SW480 (cell line): ENCODE results near the gene C1QTNF7.
A peak's percentile ranks its signal among the peaks of the same experiment; 100 is the strongest.

ENCODE experiments used
- DNase-seq: peaks from one replicate; pipeline ENCODE4 v3.0.0-alpha.2; 2016; ENCODE audit warnings: low spot score

C1QTNF7 gene

DNA sequence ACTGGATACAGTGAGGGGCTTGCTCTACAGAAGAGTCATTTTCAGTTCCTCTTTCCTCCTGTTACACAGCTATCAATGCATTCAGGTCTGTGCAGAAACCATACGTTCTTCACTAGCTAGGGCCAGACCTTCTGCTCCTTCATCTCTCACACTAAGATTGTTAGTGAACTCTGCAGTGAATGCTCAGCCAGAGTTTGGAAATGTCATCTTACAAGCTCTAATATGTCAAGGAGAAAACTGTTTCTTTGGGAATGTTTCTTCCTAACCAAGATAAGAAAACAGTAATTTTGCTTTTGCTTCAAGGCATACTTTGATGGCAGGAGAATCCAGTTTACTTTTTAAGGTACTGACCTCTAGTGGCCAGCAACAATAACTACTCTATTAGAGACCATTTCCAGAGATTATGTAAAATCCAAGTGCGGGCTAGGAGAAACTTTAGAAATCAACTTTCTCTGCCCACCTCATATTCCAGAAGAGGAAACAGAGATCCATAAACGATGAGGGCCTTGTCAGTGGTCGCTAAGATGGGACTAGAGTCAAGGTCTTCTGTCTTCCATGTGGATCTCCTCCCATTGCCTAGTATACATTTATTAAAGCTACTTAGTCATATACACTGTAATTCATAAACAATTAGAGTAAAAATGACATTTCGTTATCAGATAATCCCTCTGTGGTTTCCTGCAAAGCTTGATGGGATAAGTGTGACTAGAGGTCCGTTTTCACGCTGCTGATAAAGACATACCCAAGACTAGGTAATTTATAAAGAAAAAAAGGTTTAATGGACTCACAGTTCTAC, 29.8 kb downstream of the C1QTNF7 start:
- DNase-seq = peak; percentile 48

DNA sequence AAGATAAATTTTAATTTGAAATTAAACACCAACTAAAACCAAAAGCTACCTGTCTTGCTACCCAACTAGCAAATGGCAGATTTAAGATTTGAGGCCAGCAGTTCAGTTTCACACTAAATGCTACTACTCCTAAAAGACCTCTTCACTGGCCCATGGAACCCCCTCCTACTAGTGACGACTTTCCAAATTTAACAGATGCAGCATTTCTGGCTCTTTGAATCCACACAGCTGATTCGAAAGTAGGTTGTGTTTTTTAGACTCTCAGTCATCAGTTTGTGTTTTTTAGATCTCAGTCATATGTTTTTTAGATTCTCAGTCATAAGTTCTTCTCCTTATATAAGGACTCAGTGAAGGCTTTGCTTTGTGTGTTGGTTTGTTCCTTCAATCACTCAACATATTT, 30.8 kb downstream of the C1QTNF7 start:
- no peak for DNase-seq

DNA sequence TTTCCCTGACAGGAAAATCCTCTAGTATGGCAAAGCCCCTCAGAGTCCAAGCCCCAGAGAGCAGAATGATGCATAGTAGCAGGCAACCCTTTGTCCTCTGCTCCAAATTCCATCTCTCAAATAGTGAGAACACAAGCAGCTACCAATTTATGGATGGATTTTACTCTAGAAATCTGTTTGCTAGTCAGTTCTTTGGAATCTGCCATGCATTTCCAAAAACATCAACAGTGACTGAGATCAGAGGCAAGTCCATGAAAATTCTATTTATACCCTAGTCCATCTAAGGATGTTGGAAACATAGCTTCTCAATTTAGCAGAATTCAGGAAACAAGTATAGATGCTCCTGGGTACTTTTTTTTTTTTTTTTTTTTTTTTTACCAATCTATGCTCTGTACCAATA, 31.9 kb downstream of the C1QTNF7 start:
- no peak for DNase-seq

DNA sequence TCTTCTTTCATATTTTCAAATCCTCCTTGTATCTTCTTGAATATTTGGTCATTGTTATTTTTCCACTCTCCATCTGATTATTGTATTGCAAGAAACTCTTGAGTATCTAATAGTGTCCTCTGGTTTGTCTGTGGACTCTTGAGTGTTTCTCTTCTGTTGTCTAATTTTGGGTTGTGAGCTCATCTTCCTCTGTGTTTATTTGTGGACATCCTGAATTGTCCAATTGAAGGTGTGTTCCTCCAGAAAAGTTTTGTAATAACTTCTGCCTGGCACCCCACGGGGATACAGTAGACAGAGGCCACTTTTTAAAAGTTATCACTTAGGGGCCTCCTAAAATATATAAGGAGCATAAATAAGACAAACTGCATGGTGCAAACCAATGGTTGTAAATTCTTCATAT, 38.8 kb downstream of the C1QTNF7 start:
- DNase-seq = no peak

DNA sequence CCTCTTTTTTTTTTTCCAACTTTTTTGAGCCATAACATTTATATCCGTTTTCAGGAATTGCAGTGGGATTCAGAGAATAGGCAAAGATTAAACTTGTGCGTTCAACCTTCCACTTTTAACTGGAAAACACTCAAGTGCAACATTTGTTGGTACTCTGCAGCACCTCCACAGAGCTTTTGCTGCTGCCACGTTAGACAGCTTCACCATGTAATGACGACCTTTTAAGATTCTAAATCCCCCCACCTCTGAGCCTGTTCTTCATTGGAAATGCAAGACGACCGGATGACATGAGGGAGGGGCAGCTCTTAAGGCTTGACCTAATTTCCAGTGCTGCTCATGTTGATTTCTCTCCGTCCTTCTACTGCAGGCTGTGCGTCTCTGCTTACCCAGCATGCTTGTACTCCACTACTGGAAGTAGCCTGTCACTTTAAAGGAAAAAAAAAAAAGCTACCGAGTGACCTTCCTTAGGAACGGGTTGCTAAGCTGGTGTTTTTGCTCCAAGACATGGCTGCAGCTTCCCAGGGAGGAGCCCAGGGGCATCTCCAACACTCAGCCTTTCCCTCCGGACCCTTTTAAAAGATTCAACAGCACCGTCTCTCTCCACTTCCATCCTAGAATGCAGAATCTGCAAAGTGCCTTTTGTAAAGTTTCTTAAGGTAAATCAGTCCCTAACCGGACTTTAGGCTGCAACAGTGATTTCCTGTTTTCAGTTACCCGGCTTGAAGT, 41.7 kb downstream of the C1QTNF7 start, which contains the start of gene CC2D2A:
TSS of gene CC2D2A (plus strand) at position 481 of the 726 bp plus-strand sequence. CDS start 6,051 bp downstream, outside the sequence.
- no peak for DNase-seq

DNA sequence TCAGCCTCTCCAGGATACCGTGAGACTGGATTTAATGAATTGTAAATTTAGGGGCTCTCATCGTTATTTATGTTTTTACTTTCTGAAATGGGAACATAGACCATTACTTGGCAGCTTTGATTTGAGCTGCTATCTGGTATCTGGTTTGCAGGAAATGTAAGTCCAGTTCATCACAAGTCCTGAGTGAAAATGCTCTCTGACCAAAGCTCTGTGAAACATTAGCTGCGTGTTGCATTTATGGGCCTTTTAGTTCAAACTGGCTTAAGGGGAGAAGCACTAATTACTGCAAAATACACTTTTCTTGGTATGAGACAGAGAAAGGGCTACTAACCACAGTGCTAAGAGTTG, 42.3 kb downstream of the C1QTNF7 start:
- no peak for DNase-seq

DNA sequence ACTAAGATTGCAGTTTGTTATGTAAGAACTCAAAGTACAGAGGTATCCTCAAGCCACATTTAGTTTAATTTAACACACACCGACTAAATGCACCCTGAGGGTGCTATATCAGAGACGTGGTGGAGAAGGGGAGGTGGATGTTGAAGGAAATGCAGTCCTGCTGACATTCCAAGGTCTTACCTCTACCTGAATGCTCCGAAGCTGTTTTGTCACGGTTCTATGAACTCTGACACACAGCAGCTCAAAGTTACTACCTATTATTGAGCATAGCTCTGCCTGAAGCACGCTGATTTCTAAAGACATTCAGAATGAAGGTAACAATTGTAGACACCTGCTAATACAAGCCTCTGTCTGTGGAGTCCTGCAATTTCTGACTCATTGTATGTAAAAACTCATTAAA, 48.6 kb downstream of the C1QTNF7 start:
- DNase-seq = no peak

DNA sequence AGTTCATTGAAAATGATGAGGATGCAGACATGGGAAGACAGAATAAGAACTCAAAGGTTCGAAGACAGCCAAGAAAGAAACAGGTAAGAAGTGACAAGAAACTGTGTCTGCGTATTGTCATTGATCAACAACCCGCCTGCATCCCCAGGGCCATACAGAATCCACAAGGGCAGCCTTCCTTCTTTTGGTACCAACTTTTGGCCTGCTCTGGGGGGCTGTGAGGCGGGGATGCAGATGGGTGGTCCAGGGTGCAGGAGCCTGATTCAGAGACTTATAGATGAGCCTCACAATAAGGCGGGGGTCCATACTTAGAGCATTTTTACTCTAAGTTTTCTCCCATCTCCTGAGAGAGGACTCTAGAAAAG, 50.9 kb downstream of the C1QTNF7 start:
- no peak for DNase-seq

DNA sequence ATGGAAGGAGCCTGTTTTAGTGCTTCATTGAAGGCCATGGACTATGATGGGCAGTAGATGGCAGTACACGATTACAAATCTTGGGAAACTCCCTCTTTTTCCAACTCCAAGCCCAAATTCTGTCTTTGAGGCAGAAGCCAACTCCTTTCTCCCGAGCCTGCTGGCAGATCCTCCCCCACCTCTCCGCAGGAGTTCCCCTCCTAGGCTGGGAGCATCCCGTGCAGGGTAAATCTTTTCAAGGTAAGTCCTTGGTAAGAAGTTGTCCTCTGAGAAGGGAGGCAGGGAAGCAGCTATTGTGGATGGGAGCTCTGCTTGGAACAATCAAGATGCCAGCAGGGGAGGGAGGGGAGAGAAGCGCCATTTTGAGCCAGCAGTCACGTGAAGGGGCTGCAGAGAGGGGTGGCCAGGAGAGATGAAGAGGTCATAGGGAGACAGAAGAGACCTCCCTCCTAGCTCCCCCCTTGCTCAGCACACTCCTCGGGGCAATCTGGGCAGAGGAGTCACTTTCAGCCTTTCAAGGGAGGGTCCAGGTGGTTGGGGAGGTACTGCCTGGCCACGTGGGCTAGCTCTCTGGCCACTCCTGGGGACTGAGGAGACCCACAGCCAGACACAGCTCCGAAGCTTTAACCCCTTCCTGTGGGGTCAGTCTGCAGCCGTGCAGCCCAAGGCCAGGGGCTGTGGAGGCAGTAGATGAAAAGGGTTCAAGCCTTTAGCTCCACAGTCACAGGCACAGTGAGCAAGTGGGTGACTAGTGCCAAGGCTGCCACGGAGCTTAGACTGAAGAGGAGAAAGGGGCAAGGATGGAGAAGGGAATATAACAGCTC, 51.5 kb downstream of the C1QTNF7 start:
- DNase-seq = peak; percentile 73

DNA sequence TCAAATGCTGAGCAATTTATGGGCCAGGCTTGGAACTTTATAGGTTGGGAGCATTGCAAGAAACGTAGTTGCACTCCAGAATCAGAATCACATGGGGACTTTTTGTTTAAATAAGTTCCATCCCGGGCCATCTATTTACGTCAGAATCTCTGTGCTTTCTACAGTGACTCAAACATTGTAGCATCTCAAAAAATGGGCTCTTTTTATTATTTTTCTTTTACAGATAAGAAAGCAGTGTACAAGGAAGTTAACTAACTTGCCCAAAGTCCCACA, 52.0 kb downstream of the C1QTNF7 start:
- no peak for DNase-seq

DNA sequence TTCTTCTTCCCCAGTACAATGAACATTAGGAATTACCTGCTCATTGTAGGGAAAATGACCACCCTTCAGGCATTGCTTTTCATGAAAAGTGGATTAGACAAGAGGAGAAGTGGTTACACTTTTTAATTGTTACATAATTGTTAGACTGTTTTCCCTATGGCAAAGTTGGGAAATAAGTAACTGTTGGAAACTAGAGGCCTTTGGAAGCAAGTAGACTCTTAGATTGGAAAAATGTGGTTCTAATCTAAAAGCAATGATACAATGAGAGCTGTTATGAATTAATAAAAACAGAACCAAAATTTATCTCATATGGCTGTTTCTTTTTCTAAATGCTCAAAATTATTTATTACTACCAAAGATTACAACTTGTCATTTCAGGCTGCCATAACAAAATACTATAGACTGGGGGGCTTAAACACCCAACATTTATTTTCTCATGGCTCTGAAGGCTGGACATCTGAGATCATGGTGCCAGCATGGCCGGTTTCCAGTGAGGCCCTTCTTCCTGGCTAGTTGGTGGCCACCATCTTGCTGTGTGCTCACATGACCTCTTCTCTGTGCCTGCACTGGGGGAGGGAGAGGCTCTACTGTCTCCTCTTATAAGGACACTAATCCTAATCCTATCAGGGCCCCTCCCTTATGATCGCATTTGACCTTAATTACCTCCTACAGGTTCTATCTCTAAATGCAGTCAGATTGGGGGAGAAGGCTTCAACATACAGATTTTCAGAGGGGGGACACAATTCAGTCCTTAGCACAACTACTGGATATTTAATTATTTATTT, 54.3 kb downstream of the C1QTNF7 start:
- no peak for DNase-seq

DNA sequence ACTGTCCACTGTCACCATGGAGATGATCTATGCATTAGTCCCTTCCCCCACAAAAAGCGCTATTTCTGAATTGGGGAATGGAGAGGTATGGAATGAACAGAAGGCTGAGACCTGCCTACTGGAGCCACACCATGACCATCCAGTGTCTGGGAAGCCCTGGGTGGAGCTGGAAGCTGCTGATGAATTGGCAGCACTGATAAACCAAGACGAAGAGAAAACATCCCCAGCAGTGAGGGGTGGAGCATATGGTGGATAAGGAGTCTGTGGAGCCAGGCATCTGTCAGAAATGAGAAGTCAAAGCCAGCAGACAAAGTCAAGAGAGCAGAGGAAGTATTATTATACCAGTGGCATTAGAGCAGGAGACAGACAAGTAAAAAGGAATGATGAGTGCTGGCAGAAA, 55.0 kb downstream of the C1QTNF7 start:
- DNase-seq = no peak

DNA sequence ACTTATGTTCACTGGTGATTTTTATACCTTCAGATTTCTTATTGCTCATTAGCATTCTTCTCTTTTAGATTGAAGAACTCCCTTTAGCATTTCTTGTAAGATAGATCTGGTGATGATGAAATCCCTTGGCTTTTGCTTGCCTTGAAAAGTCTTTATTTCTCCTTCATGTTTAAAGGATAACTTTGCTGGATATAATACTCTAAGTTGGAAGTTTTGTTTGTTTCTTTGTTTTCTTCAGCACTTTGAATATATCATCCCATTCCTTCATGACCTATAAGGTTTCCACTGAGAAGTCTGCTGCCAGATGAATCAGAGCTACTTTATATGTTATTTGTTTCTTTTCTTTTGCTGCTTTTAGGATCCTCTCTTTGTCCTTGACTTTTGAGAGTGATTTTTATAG, 60.3 kb downstream of the C1QTNF7 start:
- no peak for DNase-seq

DNA sequence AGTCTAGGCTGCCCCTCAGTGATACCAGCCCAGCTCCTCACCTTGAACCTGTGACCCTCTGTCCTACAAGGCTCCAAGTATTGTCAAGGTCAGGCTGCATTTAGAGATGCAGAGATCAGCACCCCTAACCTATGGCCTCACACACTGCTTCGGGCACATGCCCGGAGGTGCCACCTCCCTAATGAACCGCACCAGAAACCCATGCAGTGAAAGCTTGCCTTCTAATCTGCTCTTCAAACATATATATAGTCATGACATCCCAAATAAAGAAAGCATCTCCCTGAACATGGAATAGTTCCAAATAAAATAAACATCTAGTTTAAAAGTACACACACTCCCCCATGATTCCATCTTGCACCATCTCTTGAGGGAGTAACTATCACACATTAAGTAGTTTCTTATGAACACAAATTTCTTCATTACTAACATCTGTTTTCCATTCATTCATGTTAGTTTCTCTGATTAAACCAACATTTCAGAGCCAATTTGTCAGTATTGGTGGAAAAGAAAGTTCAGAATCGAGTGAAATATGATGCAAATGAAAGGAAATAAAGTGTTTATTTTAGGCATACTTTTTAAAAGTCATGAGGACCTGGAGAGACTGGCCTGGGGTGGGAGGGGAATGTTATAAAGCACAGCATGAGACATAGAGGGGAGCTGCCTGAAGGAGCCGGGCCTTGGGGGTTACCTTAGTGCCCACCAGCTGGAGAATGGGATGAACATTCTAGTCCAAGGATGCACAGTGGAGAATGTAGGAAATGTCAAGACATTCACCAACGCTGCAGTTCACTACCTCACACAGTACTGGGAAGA, 61.0 kb downstream of the C1QTNF7 start:
- DNase-seq = no peak

DNA sequence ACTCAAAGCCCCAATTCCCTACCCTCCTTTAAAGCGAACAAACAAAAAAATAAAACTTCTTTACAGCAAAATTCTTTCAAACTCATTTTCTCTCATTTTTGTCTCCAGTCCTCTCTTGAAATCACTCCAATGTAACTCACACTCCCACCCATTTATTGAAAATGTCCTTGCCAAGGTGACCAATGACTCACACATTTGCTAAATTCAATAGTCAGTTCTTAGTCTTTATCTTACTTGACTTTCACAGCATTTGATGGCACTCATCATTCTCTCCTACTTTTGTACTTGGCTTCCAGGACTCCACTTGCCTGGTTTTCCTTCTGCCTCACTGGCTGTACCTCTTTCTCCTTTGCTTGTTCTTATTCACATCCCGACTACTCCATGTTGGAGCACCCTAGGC, 61.7 kb downstream of the C1QTNF7 start:
- DNase-seq = no peak

DNA sequence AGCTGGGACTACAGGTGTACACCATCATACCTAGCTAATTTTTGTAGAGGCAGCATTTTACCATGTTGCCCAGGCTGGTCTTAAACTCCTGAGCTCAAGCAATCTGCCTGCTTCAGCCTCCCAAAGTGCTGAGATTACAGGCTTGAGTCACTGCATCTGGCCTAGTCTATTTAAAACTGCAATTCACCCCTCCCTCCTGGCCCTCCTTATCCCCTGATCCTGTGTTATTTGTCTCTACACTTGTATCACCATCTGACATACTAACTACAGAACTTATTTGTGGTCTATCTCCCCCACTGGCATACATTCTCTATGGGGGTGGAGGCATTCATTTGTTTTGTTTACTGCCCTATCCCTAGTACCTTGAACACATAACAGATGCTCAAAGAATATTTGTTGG, 65.6 kb downstream of the C1QTNF7 start:
- DNase-seq = no peak

DNA sequence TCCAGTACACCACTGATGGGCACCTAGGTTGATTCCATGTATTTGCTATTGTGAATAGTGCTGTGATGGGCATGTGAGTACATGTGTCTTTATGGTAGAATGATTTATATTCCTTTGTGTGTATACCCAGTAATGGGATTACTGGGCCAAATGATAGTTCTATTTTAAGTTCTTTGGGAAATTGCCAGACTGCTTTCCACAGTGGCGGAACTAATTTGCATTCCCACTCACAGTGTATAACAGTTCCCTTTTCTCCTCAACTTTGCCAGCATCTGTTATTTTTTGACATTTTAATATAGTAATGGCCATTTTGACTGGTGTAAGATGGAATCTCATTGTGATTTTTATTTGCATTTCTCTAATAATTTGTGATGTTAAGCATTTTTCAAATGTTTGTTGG, 67.8 kb downstream of the C1QTNF7 start:
- no peak for DNase-seq
